Astrocyte of the spinal cord (primary cell): ENCODE data around the gene COG1.

Experiments
- DNase-seq: peaks from one replicate; pipeline ENCODE4 v3.0.0; 2011; ENCODE audit warnings: low read depth, low spot score
- H3K4me3 ChIP-seq: 2 replicates; pipeline ENCODE4 v1.5.1; 2011; ENCODE audit warnings: low read depth, mild to moderate bottlenecking, low read length, moderate library complexity
- CTCF ChIP-seq: IDR thresholded peaks from 2 replicates; pipeline ENCODE4 v1.5.1; 2012; ENCODE audit warnings: low read depth, mild to moderate bottlenecking, low read length, inconsistent platforms
- in situ Hi-C: cut with HindIII; loops from 2 replicates; pipeline ENCODE4 v1.10.0; 2017; ENCODE audit warnings: low sequenced_read_pairs

COG1 gene

GRCh38 chr17:73200476-73200875 lies 7.6 kb downstream of the COG1 start:
- DNase-seq, result no peak
- in situ Hi-C loops, result no loop called here
- TF ChIP-seq CTCF, result no peak
- no peak overlapping the region for H3K4me3 ChIP-seq

DNA sequence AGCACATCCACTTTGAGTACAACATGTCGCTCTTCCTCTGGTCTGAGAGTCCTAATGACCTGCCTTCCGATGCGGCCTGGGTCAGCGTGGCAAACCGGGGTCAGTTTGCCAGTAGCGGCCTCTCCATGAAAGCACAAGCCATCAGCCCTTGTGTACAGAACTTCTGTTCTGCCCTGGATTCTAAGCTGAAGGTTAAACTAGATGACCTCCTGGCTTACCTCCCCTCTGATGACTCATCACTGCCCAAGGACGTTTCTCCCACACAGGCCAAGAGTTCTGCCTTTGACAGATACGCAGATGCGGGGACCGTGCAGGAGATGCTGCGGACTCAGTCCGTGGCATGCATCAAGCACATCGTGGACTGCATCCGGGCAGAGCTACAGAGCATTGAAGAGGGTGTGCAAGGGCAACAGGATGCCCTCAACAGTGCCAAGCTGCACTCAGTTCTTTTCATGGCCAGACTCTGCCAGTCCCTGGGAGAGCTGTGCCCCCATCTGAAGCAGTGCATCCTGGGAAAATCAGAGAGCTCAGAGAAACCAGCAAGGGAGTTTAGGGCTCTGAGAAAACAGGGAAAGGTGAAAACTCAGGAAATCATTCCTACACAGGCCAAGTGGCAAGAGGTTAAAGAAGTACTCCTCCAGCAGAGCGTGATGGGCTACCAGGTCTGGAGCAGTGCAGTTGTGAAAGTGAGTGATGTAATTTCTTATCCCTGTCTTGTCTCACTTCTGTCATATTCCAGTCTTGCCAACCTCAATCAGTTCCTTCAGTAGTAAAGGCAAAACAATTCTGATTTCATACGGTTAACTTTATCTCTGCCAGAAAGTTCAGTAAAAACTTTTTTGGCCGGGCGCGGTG lies 8.6 kb downstream of the COG1 start:
- no peak for DNase-seq
- no peak for TF ChIP-seq CTCF
- H3K4me3 ChIP-seq, result no peak overlapping the region
- in situ Hi-C loops, result no loop called here

GRCh38 chr17:73203135-73203787 lies 10.4 kb downstream of the COG1 start:
- in situ Hi-C loops, result no loop called here
- TF ChIP-seq CTCF, result no peak
- no peak for DNase-seq
- H3K4me3 ChIP-seq, result no peak overlapping the region

DNA sequence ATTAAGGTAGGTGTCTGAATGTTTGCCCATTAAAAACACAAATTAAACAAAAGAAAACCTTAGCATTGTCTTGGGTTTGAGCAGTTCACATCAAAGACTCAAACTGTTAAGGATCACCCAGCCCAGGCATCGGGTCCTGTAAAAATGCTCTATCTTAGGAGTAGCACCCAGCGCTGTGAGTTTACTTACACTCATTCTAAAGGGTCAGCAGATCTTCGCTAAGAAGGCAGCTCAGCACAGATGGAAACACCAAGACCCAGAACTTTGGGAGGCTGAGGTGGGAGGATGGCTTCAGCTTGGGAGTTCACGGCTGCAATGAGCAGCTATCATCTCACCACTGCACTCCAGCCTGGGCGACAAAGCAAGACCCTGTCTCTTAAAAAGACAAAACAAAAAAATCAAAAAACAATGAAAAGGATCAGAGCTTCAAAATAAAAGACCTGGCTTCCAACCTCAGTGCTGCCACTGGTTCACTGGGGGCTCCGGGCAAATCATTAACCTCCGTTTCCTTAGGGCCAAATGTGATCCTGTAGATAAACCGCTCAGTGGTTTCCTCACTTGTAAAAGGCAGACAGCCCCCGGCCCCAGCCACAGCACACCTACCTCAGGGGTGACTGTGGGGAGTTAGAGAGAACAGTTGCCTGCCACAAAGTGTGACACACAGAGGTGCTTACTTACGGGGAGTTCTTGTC lies 11.1 kb downstream of the COG1 start:
- in situ Hi-C loops, result no loop called here
- H3K4me3 ChIP-seq, result no peak overlapping the region
- no peak for TF ChIP-seq CTCF
- DNase-seq, result no peak

- DNase-seq, result no peak
- in situ Hi-C loops, result no loop called here
- H3K4me3 ChIP-seq, result no peak overlapping the region
- TF ChIP-seq CTCF, result no peak
Observed at GRCh38 chr17:73205459-73205961, 12.7 kb downstream of the COG1 start.

GRCh38 chr17:73208139-73208827 lies 15.4 kb downstream of the COG1 start:
- DNase-seq, result no peak
- in situ Hi-C loops, result no loop called here
- no peak for TF ChIP-seq CTCF
- no peak overlapping the region for H3K4me3 ChIP-seq
